ENCODE measurements around the gene PARP11. TPM values are rescaled to one million over a fixed set of nuclear protein-coding genes. Genes with fewer than 3 reads are reported as not detected.

Gene PARP11
- total RNA-seq (2022; extraction: Qiagen RNA extraction; ENCODE audit: low read depth): 0.89 to 2.5 TPM (median 1.8 TPM) in 5 replicates

GRCh38 chr12:3872800-3873636 is at the start of gene PARP11:
TSS of gene PARP11 (minus strand) at chr12:3873399. CDS start at chr12:3873229, 170 bp downstream.

Other genes starting within 250 kb of the PARP11 start
- gene CRACR2A, start 120.3 kb downstream of the PARP11 start, total RNA-seq (2022; extraction: Qiagen RNA extraction; ENCODE audit: low read depth): 1.0 to 1.9 TPM (median 1.8 TPM) in 5 replicates